Femur (tissue), 1 donor: ENCODE results near the gene OSTF1.

ENCODE experiments used
- DNase-seq: peaks from one replicate; pipeline ENCODE4 v3.0.0-alpha.2; 2017

Gene OSTF1

GRCh38 chr9:75087824-75088645 is at the start of gene OSTF1, which contains the start of gene NMRK1:
TSS of gene OSTF1 (plus strand) at chr9:75088514. CDS start at chr9:75088693, 179 bp downstream.
TSS of gene NMRK1 (minus strand) at chr9:75088155. CDS start at chr9:75083115, 5,040 bp downstream.
- peak; percentile 97 for DNase-seq

- no peak for DNase-seq
These were observed 49.3 kb upstream of the OSTF1 start for GRCh38 chr9:75039009-75039408.

- DNase-seq = no peak
These were observed 48.5 kb upstream of the OSTF1 start for GRCh38 chr9:75039801-75040200.

GRCh38 chr9:75041041-75041440 is 47.3 kb upstream of the OSTF1 start:
- no peak for DNase-seq

- no peak for DNase-seq
These were observed 41.5 kb upstream of the OSTF1 start for GRCh38 chr9:75046725-75047345.

- DNase-seq = no peak
These were observed 40.8 kb upstream of the OSTF1 start for GRCh38 chr9:75047506-75047905.

GRCh38 chr9:75051285-75051684 is 37.0 kb upstream of the OSTF1 start:
- DNase-seq = no peak

- no peak for DNase-seq
These were observed 34.4 kb upstream of the OSTF1 start for GRCh38 chr9:75053869-75054268.

- no peak for DNase-seq
These were observed 33.8 kb upstream of the OSTF1 start for GRCh38 chr9:75054368-75055001.

GRCh38 chr9:75061169-75061568 is 27.1 kb upstream of the OSTF1 start:
- no peak for DNase-seq

- DNase-seq = no peak
These were observed 24.6 kb upstream of the OSTF1 start for GRCh38 chr9:75063556-75064305.

- no peak for DNase-seq
These were observed 23.8 kb upstream of the OSTF1 start for GRCh38 chr9:75064307-75065025.

GRCh38 chr9:75065510-75065909 is 22.8 kb upstream of the OSTF1 start:
- no peak for DNase-seq

GRCh38 chr9:75067894-75068293 is 20.4 kb upstream of the OSTF1 start:
- DNase-seq = no peak

- DNase-seq = no peak
These were observed 19.1 kb upstream of the OSTF1 start for GRCh38 chr9:75069171-75069570.

GRCh38 chr9:75071530-75072122 is 16.7 kb upstream of the OSTF1 start:
- no peak for DNase-seq

- no peak for DNase-seq
These were observed 15.4 kb upstream of the OSTF1 start for GRCh38 chr9:75072895-75073294.

GRCh38 chr9:75081632-75082031 is 6.7 kb upstream of the OSTF1 start:
- DNase-seq = no peak

- DNase-seq = peak; percentile 31
These were observed 4.9 kb upstream of the OSTF1 start for GRCh38 chr9:75083188-75083970.

- no peak for DNase-seq
These were observed 4.1 kb upstream of the OSTF1 start for GRCh38 chr9:75084081-75084672.

- no peak for DNase-seq
These were observed 2.7 kb upstream of the OSTF1 start for GRCh38 chr9:75085640-75086039.
